Stimulated activated naive CD8-positive, alpha-beta T cell treated with anti-CD3 and anti-CD28 coated beads, Interleukin-15, Interleukin-2, amounts not matched to agents 100 ng/mL and 50 ng/mL, for 24 hours (primary cell): Measurements from ENCODE around the gene DOCK2.

ENCODE experiments used
- H3K27ac Mint-ChIP-seq: one replicate; pipeline ENCODE4 v1.8.0; 2021; ENCODE audit warnings: mild to moderate bottlenecking, mixed read lengths
- H3K27me3 Mint-ChIP-seq: one replicate; pipeline ENCODE4 v1.8.0; 2021; ENCODE audit warnings: mixed read lengths
- H3K36me3 Mint-ChIP-seq: one replicate; pipeline ENCODE4 v1.8.0; 2021; ENCODE audit warnings: low read depth, mixed read lengths
- H3K4me1 Mint-ChIP-seq: one replicate; pipeline ENCODE4 v1.8.0; 2021; ENCODE audit warnings: low read depth, mixed read lengths
- H3K4me3 Mint-ChIP-seq: one replicate; pipeline ENCODE4 v1.8.0; 2021; ENCODE audit warnings: mild to moderate bottlenecking, mixed read lengths
- H3K9me3 Mint-ChIP-seq: one replicate; pipeline ENCODE4 v1.8.0; 2021; ENCODE audit warnings: mixed read lengths

DOCK2 gene

DNA sequence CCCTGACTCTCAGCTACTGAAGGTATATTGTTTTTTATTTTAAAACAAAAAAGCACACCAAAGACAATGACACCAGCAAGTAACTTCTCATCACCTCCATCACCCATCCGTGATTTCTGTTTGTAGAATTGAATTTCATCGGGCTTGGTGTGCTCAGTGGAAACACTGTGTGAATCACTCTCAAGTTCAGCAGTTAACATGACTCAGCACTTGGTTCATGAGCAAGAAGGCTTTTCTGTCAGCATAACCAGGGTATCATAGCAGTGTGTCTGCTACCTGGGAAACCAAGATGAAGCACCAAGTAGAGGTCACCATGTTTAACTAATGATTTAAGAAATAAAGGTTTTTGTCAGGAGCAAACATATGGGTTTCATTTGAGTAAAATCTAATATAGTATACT lies 219.5 kb downstream of the DOCK2 start:
- H3K9me3 Mint-ChIP-seq = no peaks in the 10 kb centered on the region
- H3K4me3 Mint-ChIP-seq = no peak overlapping the region
- peaks cover 69% of the 10 kb centered on the region for H3K36me3 Mint-ChIP-seq
- H3K4me1 Mint-ChIP-seq = peaks cover 27% of the 10 kb centered on the region
- no peaks in the 10 kb centered on the region for H3K27me3 Mint-ChIP-seq
- H3K27ac Mint-ChIP-seq = no peak overlapping the region

DNA sequence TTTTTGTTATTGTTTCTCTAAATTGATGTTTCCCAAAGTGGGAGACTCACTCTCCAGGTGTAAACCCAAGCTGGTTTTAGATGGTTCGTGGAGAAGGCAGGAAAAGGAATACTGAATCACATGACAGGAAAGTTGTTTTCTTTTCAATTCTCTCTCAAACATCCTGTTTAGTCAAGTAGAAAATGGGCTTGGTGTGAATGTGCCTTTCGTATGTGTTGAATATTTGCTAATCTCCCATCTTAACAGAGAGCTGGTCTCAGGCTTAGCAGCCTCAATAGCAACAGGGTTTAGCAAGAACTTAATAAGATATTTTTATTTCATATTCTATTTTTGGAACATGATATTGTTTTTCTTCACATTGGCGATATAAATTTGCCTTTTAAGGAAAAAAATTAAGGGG lies 223.5 kb downstream of the DOCK2 start:
- Mint-ChIP-seq H3K36me3 (peaks cover 55% of the 10 kb centered on the region), H3K9me3 (no peaks in the 10 kb centered on the region), H3K4me1 (peaks cover 22% of the 10 kb centered on the region), H3K4me3 (no peak overlapping the region), H3K27ac (no peak overlapping the region), H3K27me3 (no peaks in the 10 kb centered on the region)

DNA sequence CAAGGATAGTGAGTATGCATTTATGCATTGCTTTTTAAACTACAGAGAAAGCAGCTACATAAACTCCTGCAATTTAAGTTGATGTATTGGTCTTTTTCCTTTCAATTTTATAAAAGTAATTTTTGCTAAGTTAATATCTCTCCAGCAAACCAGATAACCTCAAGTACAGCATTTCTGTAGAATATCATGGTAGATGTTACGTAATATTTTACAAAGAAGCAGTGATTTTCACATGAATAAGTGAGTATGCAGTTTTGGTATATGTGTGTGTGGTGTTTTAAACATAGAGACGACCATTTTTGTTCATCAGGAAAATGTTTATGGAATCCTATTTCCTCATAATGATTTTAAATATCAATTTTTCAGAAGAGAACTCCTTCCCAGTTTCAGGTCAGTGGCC lies 224.4 kb downstream of the DOCK2 start:
- H3K4me3 Mint-ChIP-seq = no peak overlapping the region
- H3K27me3 Mint-ChIP-seq = no peaks in the 10 kb centered on the region
- peaks cover 46% of the 10 kb centered on the region for H3K36me3 Mint-ChIP-seq
- no peaks in the 10 kb centered on the region for H3K9me3 Mint-ChIP-seq
- H3K27ac Mint-ChIP-seq = no peak overlapping the region
- H3K4me1 Mint-ChIP-seq = peaks cover 13% of the 10 kb centered on the region

DNA sequence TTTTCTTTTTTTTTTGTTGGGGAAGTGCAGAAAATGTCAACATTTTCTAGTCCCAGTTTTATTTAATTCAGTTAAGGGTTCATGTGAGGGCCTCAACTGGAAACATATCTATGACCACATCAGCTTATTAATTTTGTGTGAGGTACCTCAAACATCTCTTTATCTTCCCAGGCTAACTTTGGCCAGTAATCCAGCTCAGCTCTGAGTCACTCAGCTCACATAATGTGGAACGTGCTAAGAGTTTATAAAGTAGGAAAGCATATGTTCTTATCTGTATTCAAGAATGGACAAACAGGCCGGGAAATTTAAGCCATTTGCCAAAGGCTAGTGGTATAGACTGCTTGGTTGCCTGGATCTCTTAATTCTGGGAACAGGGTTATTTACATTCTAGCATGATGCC lies 224.9 kb downstream of the DOCK2 start:
- H3K27me3 Mint-ChIP-seq = no peaks in the 10 kb centered on the region
- no peaks in the 10 kb centered on the region for H3K9me3 Mint-ChIP-seq
- H3K4me1 Mint-ChIP-seq = peaks cover 11% of the 10 kb centered on the region
- peaks cover 49% of the 10 kb centered on the region for H3K36me3 Mint-ChIP-seq
- no peak overlapping the region for H3K4me3 Mint-ChIP-seq
- peak overlapping the region; percentile 62 for H3K27ac Mint-ChIP-seq

DNA sequence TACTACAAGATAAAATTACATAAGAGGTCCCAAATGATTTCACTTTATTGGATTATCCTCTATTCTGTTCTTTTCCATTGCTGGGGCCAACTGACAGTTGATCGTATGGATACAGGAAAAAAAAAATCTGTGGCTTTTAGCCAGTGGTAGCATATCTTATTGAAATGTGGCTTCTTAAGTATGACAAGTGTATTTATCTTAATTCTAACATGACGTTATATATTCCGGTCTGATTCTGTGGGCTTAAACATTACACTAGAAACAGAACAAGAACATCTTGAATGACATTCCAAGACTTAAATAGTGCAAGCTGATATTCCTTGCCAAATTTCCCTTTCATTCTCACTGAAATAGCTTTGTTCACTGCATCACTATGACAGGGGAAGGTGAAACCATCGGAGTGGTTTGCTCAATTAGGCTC lies 225.3 kb downstream of the DOCK2 start:
- peaks cover 46% of the 10 kb centered on the region for H3K36me3 Mint-ChIP-seq
- H3K27me3 Mint-ChIP-seq = no peaks in the 10 kb centered on the region
- peaks cover 7% of the 10 kb centered on the region for H3K4me1 Mint-ChIP-seq
- H3K9me3 Mint-ChIP-seq = no peaks in the 10 kb centered on the region
- no peak overlapping the region for H3K4me3 Mint-ChIP-seq
- no peak overlapping the region for H3K27ac Mint-ChIP-seq

DNA sequence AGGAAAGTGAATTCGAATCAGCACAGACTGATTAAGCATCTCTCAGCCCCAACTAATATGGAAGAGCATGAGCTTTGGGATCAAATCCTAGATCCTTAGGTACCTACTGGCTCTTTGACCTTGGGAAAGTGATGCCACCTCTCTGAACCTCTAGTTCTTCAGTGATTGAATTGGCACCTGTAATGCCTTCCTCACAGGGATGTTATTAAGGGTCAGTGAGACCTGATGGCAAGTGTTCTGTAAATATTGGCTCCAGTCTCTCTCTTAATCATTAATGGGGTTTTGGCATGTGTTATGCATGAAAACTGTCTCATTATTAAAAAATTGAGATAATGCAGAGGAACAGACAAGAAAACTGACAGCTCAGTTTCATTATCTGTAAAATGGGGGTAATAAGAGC lies 227.4 kb downstream of the DOCK2 start:
- Mint-ChIP-seq H3K27ac (no peak overlapping the region), H3K4me1 (no peaks in the 10 kb centered on the region), H3K4me3 (no peak overlapping the region), H3K27me3 (no peaks in the 10 kb centered on the region), H3K9me3 (no peaks in the 10 kb centered on the region), H3K36me3 (peaks cover 51% of the 10 kb centered on the region)

DNA sequence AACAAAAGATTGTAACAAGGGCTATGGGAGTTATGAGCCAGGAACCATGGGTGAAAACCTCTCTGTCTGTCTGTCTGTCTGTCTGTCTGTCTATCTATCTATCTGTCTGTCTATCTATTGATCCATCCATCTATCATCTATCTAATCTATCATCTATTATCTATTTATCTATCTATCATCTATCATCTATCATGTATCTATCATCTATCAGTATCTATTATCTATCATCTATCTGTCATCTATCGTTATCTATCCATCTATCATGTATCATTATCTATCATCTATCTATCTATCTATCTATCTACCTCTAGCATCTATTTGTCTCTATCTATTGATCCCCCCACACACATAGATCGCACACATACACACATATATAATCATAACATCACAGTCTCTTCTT lies 230.3 kb downstream of the DOCK2 start:
- H3K36me3 Mint-ChIP-seq = peaks cover 47% of the 10 kb centered on the region
- H3K4me3 Mint-ChIP-seq = no peak overlapping the region
- H3K27me3 Mint-ChIP-seq = no peaks in the 10 kb centered on the region
- no peaks in the 10 kb centered on the region for H3K4me1 Mint-ChIP-seq
- H3K9me3 Mint-ChIP-seq = no peaks in the 10 kb centered on the region
- no peak overlapping the region for H3K27ac Mint-ChIP-seq

DNA sequence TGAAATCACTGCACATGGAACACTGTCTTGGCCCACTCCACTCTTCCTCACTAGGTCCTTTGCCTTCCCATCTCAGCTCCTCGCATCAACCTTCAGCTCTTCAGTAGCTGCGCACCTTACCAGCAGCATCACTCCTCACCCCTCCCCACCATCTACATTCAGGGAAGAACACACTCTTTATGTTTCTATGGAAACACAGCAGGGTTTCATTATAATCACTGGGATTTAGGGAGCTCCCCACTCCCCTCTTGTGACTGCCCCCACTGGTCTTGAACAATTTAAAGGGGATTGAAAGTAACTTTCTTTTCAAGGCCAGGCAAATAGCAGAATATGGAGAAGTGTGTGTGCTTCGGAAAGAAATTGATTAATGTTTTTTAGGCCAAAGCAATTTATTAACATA lies 232.0 kb downstream of the DOCK2 start:
- no peak overlapping the region for H3K27ac Mint-ChIP-seq
- no peaks in the 10 kb centered on the region for H3K4me1 Mint-ChIP-seq
- no peak overlapping the region for H3K4me3 Mint-ChIP-seq
- H3K36me3 Mint-ChIP-seq = peaks cover 50% of the 10 kb centered on the region
- H3K27me3 Mint-ChIP-seq = no peaks in the 10 kb centered on the region
- no peaks in the 10 kb centered on the region for H3K9me3 Mint-ChIP-seq

DNA sequence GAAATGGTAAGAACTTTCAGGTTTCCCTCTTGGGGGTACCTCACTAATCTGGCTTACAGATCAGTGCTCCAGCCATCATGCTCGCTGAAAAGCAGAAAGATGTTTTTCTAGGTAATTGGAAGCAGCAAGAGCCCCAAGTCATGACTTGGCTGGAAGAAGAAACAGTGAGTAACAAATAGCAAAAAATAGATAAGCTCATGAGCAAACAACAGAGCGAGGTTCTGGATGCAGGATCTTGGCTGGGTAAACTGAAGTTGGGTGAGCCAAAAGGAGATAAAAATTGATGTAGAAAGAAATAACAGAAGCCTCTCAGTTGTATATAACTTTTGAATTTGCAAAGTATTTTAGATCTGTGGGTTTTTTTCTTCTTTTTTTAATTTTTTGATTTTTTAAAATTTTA lies 233.1 kb downstream of the DOCK2 start:
- Mint-ChIP-seq H3K27ac (peak overlapping the region; percentile 29), H3K27me3 (no peaks in the 10 kb centered on the region), H3K4me1 (no peaks in the 10 kb centered on the region), H3K36me3 (peaks cover 42% of the 10 kb centered on the region), H3K9me3 (no peaks in the 10 kb centered on the region), H3K4me3 (no peak overlapping the region)

DNA sequence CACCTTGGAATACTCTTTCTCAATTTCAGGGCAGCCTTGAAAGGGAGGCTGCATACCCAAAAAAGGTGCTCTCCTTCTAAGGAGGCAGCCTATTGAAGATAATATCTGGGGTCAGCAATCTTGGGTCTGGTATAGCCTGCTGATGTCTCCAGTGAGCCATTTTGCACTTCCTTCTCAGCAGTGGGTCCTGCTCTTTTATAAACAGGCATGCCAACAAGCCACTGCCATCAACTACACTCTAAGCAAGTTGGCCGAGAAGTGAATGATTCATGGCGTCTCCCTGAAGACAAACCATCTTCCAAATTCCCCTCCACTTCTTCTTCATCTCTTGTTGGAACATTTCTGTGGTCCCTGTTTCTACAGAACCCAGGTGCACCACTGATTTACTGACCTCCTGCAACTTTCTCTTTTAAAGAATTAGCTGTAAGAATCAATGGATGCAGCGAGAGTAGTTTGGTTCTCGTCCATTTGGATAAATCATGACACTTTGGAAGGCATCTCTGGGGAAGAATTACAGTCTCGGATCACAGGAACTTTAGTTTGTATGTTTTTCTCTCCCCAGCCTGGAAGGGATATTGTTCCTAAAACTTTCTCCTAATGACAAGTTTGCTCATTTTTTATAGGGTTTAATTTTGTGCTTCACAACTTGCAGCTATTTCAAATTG lies 234.9 kb downstream of the DOCK2 start:
- H3K27ac Mint-ChIP-seq = no peak overlapping the region
- no peak overlapping the region for H3K4me3 Mint-ChIP-seq

DNA sequence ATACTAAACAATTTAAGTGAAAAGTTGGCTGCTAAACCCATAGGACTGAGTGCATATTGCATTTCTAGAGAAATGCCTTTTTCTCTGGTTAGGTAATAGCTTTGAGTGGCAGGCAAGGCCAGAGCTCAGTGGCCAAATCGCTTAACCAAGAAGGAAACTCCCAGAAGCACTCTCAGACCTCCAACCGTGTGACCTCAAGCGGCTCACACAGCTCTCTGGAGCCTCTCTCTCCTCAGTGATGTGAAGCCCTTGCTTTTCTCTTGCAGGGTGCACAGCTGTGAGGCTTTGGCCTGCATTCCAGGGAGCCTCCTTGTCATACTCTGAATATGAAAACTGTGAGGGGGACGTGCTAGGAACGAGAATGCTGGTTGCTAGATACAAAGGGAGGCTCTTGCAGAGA lies 236.6 kb downstream of the DOCK2 start:
- no peak overlapping the region for H3K27ac Mint-ChIP-seq
- no peak overlapping the region for H3K4me3 Mint-ChIP-seq
- peaks cover 8% of the 10 kb centered on the region for H3K4me1 Mint-ChIP-seq
- no peaks in the 10 kb centered on the region for H3K27me3 Mint-ChIP-seq
- H3K9me3 Mint-ChIP-seq = no peaks in the 10 kb centered on the region
- peaks cover 47% of the 10 kb centered on the region for H3K36me3 Mint-ChIP-seq

More for the DNA sequence above, 234.9 kb downstream of the DOCK2 start:
- H3K4me1 Mint-ChIP-seq = peaks cover 8% of the 10 kb centered on the region
- H3K36me3 Mint-ChIP-seq = peaks cover 46% of the 10 kb centered on the region
- no peaks in the 10 kb centered on the region for H3K9me3 Mint-ChIP-seq
- no peaks in the 10 kb centered on the region for H3K27me3 Mint-ChIP-seq

DNA sequence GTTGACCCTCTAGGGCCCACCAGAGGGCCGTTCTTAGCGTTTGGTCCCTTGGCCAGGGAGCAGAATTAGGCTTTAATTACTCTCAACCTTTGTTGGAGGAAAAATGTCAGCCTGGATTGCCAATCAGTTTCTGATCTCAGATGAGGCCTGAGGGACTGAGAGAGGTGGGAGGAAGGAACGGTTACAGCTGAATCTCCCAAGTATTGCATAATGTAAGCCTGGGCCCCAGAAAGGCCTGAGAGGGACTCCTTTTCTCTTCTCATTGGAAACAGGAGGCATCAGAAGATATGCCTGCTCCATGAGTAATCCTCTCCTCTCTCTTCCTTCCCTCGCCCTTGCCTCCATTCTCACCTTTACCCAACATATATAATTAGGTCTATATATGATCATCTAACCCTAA lies 237.5 kb downstream of the DOCK2 start:
- Mint-ChIP-seq H3K27ac (no peak overlapping the region), H3K4me1 (peaks cover 8% of the 10 kb centered on the region), H3K36me3 (peaks cover 46% of the 10 kb centered on the region), H3K4me3 (no peak overlapping the region), H3K27me3 (no peaks in the 10 kb centered on the region), H3K9me3 (no peaks in the 10 kb centered on the region)

DNA sequence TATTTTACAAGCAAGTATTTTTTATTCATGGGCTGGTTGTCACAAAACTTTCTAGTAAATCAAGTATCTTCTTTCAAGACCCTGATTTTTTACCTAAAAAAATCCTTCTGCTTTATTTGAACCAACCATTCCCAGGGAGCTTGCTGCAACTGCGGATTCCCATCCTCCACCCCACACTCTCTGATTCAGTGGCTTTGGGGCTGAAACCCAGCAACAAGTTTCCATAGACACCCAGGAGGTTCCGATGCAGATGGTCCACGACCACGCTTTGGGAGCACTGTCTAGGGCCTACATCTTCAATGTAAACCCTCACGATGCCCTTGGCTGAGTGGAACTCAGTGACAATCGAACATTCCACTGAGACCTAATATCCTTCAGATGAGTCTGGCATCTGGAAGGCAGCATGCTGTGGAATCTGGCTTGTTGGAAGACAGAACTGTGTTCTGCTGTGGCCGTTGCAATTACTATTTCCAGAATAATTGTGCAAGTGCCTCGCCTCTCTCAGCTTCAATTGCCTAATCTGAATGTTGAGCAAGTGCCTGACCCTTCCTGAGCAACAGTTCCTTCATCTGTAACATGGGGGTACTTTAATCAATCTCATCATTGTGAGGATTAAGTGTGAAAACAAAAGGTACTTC lies 238.1 kb downstream of the DOCK2 start:
- no peaks in the 10 kb centered on the region for H3K27me3 Mint-ChIP-seq
- H3K27ac Mint-ChIP-seq = no peak overlapping the region
- H3K4me3 Mint-ChIP-seq = no peak overlapping the region
- H3K4me1 Mint-ChIP-seq = peaks cover 8% of the 10 kb centered on the region
- peaks cover 40% of the 10 kb centered on the region for H3K36me3 Mint-ChIP-seq
- no peaks in the 10 kb centered on the region for H3K9me3 Mint-ChIP-seq

DNA sequence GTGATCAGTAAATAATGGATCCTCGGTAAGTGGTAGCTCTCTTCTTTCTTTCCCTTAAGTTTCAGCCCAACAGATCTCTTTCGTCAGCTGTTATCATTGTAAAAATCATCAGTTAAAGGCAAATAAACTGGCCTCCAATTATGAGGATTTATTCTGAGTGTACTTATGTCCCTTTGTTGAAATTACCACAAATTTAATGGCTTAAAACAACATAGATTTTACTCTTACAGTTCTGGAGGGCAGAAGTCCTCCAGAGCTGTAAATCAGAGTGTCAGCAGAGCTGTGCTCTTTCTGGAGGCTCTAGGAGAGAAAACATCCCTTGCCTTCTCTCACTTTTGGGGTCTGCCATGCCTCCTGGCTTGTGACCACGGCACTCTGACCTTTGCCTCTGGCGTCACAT lies 238.7 kb downstream of the DOCK2 start:
- no peaks in the 10 kb centered on the region for H3K9me3 Mint-ChIP-seq
- H3K27ac Mint-ChIP-seq = no peak overlapping the region
- peaks cover 40% of the 10 kb centered on the region for H3K36me3 Mint-ChIP-seq
- no peak overlapping the region for H3K4me3 Mint-ChIP-seq
- H3K27me3 Mint-ChIP-seq = no peaks in the 10 kb centered on the region
- peaks cover 8% of the 10 kb centered on the region for H3K4me1 Mint-ChIP-seq

DNA sequence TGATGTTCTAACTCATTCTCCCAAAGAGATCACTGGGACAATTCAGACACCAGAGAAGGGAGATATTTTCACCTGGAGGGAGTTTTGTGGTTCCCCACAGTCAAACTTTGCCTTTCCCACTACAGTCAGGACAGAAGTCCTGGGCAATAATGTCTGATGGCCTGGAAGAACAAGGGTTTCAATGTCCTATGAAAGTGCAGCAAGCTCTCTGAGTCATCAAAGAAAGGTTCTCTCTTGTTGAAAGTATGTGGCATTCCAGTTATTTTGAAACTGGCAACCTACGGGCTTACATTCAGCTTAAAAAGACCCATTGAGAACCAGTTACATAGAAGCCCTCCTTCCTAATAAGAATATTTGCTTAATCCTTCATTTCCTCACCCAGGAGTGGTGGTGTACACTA lies 239.3 kb downstream of the DOCK2 start:
- H3K4me1 Mint-ChIP-seq = peaks cover 8% of the 10 kb centered on the region
- H3K9me3 Mint-ChIP-seq = no peaks in the 10 kb centered on the region
- peaks cover 43% of the 10 kb centered on the region for H3K36me3 Mint-ChIP-seq
- H3K27me3 Mint-ChIP-seq = no peaks in the 10 kb centered on the region
- no peak overlapping the region for H3K4me3 Mint-ChIP-seq
- no peak overlapping the region for H3K27ac Mint-ChIP-seq
